Nephron progenitor cell (in vitro differentiated cells): ENCODE data around the gene SLC5A5.

ENCODE experiments used
- DNase-seq: peaks from one replicate; pipeline ENCODE4 v3.0.0; 2021
- H3K27ac Mint-ChIP-seq: 2 replicates; pipeline ENCODE4 v1.8.0; 2021; ENCODE audit warnings: mild to moderate bottlenecking, moderate library complexity, mixed read lengths
- H3K27me3 Mint-ChIP-seq: 2 replicates; pipeline ENCODE4 v1.8.0; 2021; ENCODE audit warnings: mild to moderate bottlenecking, low read depth, mixed read lengths; ENCODE audit not compliant: poor library complexity
- H3K36me3 Mint-ChIP-seq: 2 replicates; pipeline ENCODE4 v1.8.0; 2021; ENCODE audit warnings: low read depth, mixed read lengths
- H3K4me1 Mint-ChIP-seq: 2 replicates; pipeline ENCODE4 v1.8.0; 2021; ENCODE audit warnings: mixed read lengths
- H3K4me3 Mint-ChIP-seq: 2 replicates; pipeline ENCODE4 v1.8.0; 2021; ENCODE audit warnings: mild to moderate bottlenecking, moderate library complexity, mixed read lengths
- H3K9me3 Mint-ChIP-seq: 2 replicates; pipeline ENCODE4 v1.8.0; 2021; ENCODE audit warnings: mild to moderate bottlenecking, moderate library complexity, mixed read lengths
- CTCF ChIP-seq: fragments of 200-600 bp; sonication (generic); IDR thresholded peaks from 2 replicates; pipeline ENCODE4 v1.5.0; 2021; ENCODE audit warnings: antibody characterized with exemption

The SLC5A5 gene

GRCh38 chr19:17942181-17942580, 70.4 kb downstream of the SLC5A5 start:
- H3K4me1 Mint-ChIP-seq: peaks cover 31% of the 10 kb centered on the region
- DNase-seq: no peak
- H3K9me3 Mint-ChIP-seq: no peaks in the 10 kb centered on the region
- no peaks in the 10 kb centered on the region for H3K27me3 Mint-ChIP-seq
- no peak overlapping the region for H3K27ac Mint-ChIP-seq
- peaks cover 8% of the 10 kb centered on the region for H3K36me3 Mint-ChIP-seq
- H3K4me3 Mint-ChIP-seq: no peak overlapping the region
- no peak for TF ChIP-seq CTCF

- Mint-ChIP-seq H3K4me1 (peaks cover 35% of the 10 kb centered on the region), H3K27me3 (no peaks in the 10 kb centered on the region), H3K36me3 (peaks cover 5% of the 10 kb centered on the region), H3K27ac (no peak overlapping the region), H3K4me3 (no peak overlapping the region), H3K9me3 (no peaks in the 10 kb centered on the region)
- DNase-seq: no peak
- no peak for TF ChIP-seq CTCF
Observed at GRCh38 chr19:17942582-17943273, 71.0 kb downstream of the SLC5A5 start.

GRCh38 chr19:17943274-17944221, 71.8 kb downstream of the SLC5A5 start:
- Mint-ChIP-seq H3K27me3 (peaks cover under 1% of the 10 kb centered on the region), H3K4me1 (peaks cover 35% of the 10 kb centered on the region), H3K9me3 (no peaks in the 10 kb centered on the region), H3K36me3 (peaks cover 5% of the 10 kb centered on the region), H3K4me3 (no peak overlapping the region), H3K27ac (no peak overlapping the region)
- no peak for DNase-seq
- TF ChIP-seq CTCF: no peak

- Mint-ChIP-seq H3K27ac (no peak overlapping the region), H3K36me3 (peaks cover 5% of the 10 kb centered on the region), H3K27me3 (peaks cover 7% of the 10 kb centered on the region), H3K4me3 (no peak overlapping the region), H3K4me1 (peaks cover 39% of the 10 kb centered on the region), H3K9me3 (no peaks in the 10 kb centered on the region)
- DNase-seq: no peak
- no peak for TF ChIP-seq CTCF
Observed at GRCh38 chr19:17944301-17944700, 72.6 kb downstream of the SLC5A5 start.
